ENCODE data around the gene ATP11A. TPM values are rescaled to one million over a fixed set of nuclear protein-coding genes. Genes with fewer than 3 reads are reported as not detected.

Gene ATP11A
- total RNA-seq, 2 donors from 2014 or later = 10.9 to 89.3 TPM

- WGBS = 95% methylated on average over 34 of the region's 34 CpGs
- Histone ChIP-seq H3K4me3 (no peak overlapping the region), H3K36me3 (no peaks in the 10 kb centered on the region), H3K9me3 (no peaks in the 10 kb centered on the region), H3K27ac (no peak overlapping the region), H3K4me1 (replicated peaks) (no peaks in the 10 kb centered on the region), H3K27me3 (replicated peaks; ENCODE audit: insufficient read depth) (no peaks in the 10 kb centered on the region)
- DNase-seq (ENCODE audit: low spot score) = no peak
- no peak for TF ChIP-seq POLR2AphosphoS5 (IDR thresholded peaks at IDR 0.05)
- TF ChIP-seq CTCF (IDR thresholded peaks at IDR 0.05) = no peak
- no peak for TF ChIP-seq POLR2A (IDR thresholded peaks at IDR 0.05)
- intact Hi-C loops (cut with DNase I) = no loop called here
These were observed 38.7 kb downstream of the ATP11A start for GRCh38 chr13:112728375-112729126.

GRCh38 chr13:112729408-112729807 lies 39.6 kb downstream of the ATP11A start:
- intact Hi-C loops (cut with DNase I) = no loop called here
- WGBS = 91% methylated on average over 22 of the region's 22 CpGs
- no peaks in the 10 kb centered on the region for H3K27me3 ChIP-seq (replicated peaks; ENCODE audit: insufficient read depth)
- DNase-seq (ENCODE audit: low spot score) = no peak
- H3K27ac ChIP-seq = no peak overlapping the region
- TF ChIP-seq CTCF (IDR thresholded peaks at IDR 0.05) = no peak
- TF ChIP-seq POLR2A (IDR thresholded peaks at IDR 0.05) = no peak
- TF ChIP-seq POLR2AphosphoS5 (IDR thresholded peaks at IDR 0.05) = no peak
- H3K4me3 ChIP-seq = no peak overlapping the region
- H3K4me1 ChIP-seq (replicated peaks) = no peaks in the 10 kb centered on the region
- H3K36me3 ChIP-seq = no peaks in the 10 kb centered on the region
- H3K9me3 ChIP-seq = no peaks in the 10 kb centered on the region

GRCh38 chr13:112730157-112730671 lies 40.4 kb downstream of the ATP11A start:
- no peaks in the 10 kb centered on the region for H3K9me3 ChIP-seq
- TF ChIP-seq CTCF (IDR thresholded peaks at IDR 0.05) (no peak), POLR2A (IDR thresholded peaks at IDR 0.05) (no peak)
- H3K27ac ChIP-seq = no peak overlapping the region
- no peaks in the 10 kb centered on the region for H3K27me3 ChIP-seq (replicated peaks; ENCODE audit: insufficient read depth)
- no peak overlapping the region for H3K4me3 ChIP-seq
- intact Hi-C loops (cut with DNase I) = no loop called here
- DNase-seq (ENCODE audit: low spot score) = no peak
- 93% methylated on average over 21 of the region's 21 CpGs for WGBS
- no peaks in the 10 kb centered on the region for H3K4me1 ChIP-seq (replicated peaks)
- no peaks in the 10 kb centered on the region for H3K36me3 ChIP-seq

GRCh38 chr13:112731667-112732616 lies 42.1 kb downstream of the ATP11A start:
- WGBS = 95% methylated on average over 20 of the region's 20 CpGs
- intact Hi-C loops (cut with DNase I) = no loop called here

More at GRCh38 chr13:112731667-112732616, 42.1 kb downstream of the ATP11A start:
- no peak for DNase-seq (ENCODE audit: low spot score)
- no peaks in the 10 kb centered on the region for H3K27me3 ChIP-seq (replicated peaks; ENCODE audit: insufficient read depth)
- TF ChIP-seq POLR2AphosphoS5 (IDR thresholded peaks at IDR 0.05) (no peak), POLR2A (IDR thresholded peaks at IDR 0.05) (no peak), CTCF (IDR thresholded peaks at IDR 0.05) (no peak)
- no peaks in the 10 kb centered on the region for H3K4me1 ChIP-seq (replicated peaks)
- H3K36me3 ChIP-seq = no peaks in the 10 kb centered on the region
- H3K27ac ChIP-seq = no peak overlapping the region
- H3K9me3 ChIP-seq = no peaks in the 10 kb centered on the region
- no peak overlapping the region for H3K4me3 ChIP-seq
